ENCODE results near the gene KHK. TPM values are rescaled to one million over a fixed set of nuclear protein-coding genes. Genes with fewer than 3 reads are reported as not detected.

The KHK gene
- total RNA-seq, 1 experiment from 2014 or later: 1.5 TPM

- intact Hi-C loops (cut with micrococcal nuclease; ENCODE audit: unreplicated experiment): loop anchor here (10.0 kb wide), 1 partner anchor 117 kb away; no protein-coding TSS in a partner anchor
- no peak overlapping the region for H3K4me3 ChIP-seq (ENCODE audit: low read depth in 2 of 2, low read length in 2 of 2)
These were observed 4.4 kb upstream of the KHK start for GRCh38 chr2:27081984-27082772.

More at GRCh38 chr2:27081984-27082772, 4.4 kb upstream of the KHK start:
- TF ChIP-seq TCF7L2 (IDR thresholded peaks at IDR 0.05; ENCODE audit: low read depth, low read length): no peak
- TF ChIP-seq POLR2AphosphoS5 (IDR thresholded peaks at IDR 0.05; ENCODE audit: low read depth, low read length): no peak
- no peak for TF ChIP-seq REST (IDR thresholded peaks at IDR 0.05; ENCODE audit: insufficient read depth in 1 of 2, low read depth in 2 of 2, low read length in 1 of 2)
- TF ChIP-seq SIN3A (IDR thresholded peaks at IDR 0.05; ENCODE audit: borderline replicate concordance, insufficient read depth, low read depth, low read length): no peak
- TF ChIP-seq CTCF (IDR thresholded peaks at IDR 0.05): no peak
- no peaks in the 10 kb centered on the region for H3K9me3 ChIP-seq (ENCODE audit: control insufficient read depth, insufficient read depth, low read depth, low read length)
- H3K27ac ChIP-seq (ENCODE audit: low read length): peak overlapping the region; percentile 77; the same call in 1 of the 2 replicates
- ATAC-seq: no peak
- peaks cover 7% of the 10 kb centered on the region for H3K4me1 ChIP-seq (ENCODE audit: control insufficient read depth, insufficient read depth, low read length)
- POLR2A ChIA-PET: no interaction called here
- H3K27me3 ChIP-seq (ENCODE audit: control insufficient read depth, insufficient read depth, low read length): no peaks in the 10 kb centered on the region
- no TSS peak for BruUV-seq (replicated peaks)
- H3K36me3 ChIP-seq (ENCODE audit: control insufficient read depth, insufficient read depth, low read length): no peaks in the 10 kb centered on the region
- no peak for DNase-seq (ENCODE audit: low read depth, low spot score)
- CTCF ChIA-PET: interaction anchor here (0.6 kb wide), 2 partner anchors 12 to 36 kb away, joined by 3 to 4 read pairs; no protein-coding TSS in a partner anchor
- in situ Hi-C loops (cut with HindIII; ENCODE audit: low pct_unique_long_range_greater_than_20kb, low sequenced_read_pairs): no loop called here

All from Panc1 (cell line).